H1 (cell line): ENCODE measurements around the gene STIM2.

Source experiments
- EZH2 ChIP-seq: fragments of 200-600 bp; sonication (generic); IDR thresholded peaks from 2 replicates; pipeline ENCODE4 v1.7.1; 2012; ENCODE audit warnings: low read depth, mild to moderate bottlenecking, moderate library complexity, low read length, inconsistent platforms; ENCODE audit not compliant: severe bottlenecking
- GABPA ChIP-seq: IDR thresholded peaks from 2 replicates; pipeline ENCODE4 v1.6.1; 2011; ENCODE audit warnings: mild to moderate bottlenecking, low read length, moderate library complexity, borderline replicate concordance; ENCODE audit not compliant: insufficient read depth
- POLR2A ChIP-seq, 2 experiments: IDR thresholded peaks; 1 replicate in 1 of 2; 2 replicates in 1 of 2; pipeline ENCODE4 v1.6.1; 2011; ENCODE audit warnings: low read depth in 2 of 2, low read length in 2 of 2, mild to moderate bottlenecking in 2 of 2; ENCODE audit errors: control extremely low read depth in 1 of 2
- ZNF274 ChIP-seq: IDR thresholded peaks from 2 replicates; pipeline ENCODE4 v1.7.0; 2012; ENCODE audit warnings: low read length, borderline replicate concordance; ENCODE audit errors: extremely low read depth

- no peak for TF ChIP-seq ZNF274
- TF ChIP-seq GABPA: no peak
- no peak for TF ChIP-seq EZH2
- no peak for TF ChIP-seq POLR2A (IDR thresholded peaks at IDR 0.05; ENCODE audit: control extremely low read depth in 1 of 2, low read depth in 2 of 2, low read length in 2 of 2)
These were observed 41.6 kb upstream of the STIM2 start for GRCh38 chr4:26819026-26819425.
